ENCODE measurements around the gene S100A9.

S100A9 gene

DNA sequence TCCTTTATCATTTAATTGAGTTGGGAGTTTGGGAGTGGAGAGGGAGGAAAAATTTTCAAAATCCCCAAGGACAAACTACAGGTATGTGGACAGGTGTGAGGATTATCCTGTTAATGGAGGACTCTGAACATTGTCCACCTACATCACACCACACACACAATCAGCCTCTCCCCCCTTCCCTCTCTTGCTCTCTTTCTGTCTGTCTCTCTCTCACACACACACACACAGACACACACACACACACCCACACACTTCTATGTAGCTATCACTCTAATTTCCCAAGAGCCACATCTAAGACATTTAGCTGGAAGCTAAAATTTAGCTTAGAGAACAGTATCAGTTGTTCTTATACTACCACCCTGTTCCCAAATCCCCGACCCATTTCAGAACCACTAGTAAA lies 31.7 kb downstream of the S100A9 start:
- DNase-seq (ENCODE audit: low read depth in 1 of 2, low spot score in 1 of 2), result no peak

GRCh38 chr1:153389973-153390879 lies 32.6 kb downstream of the S100A9 start:
- no peak for DNase-seq (ENCODE audit: low read depth in 1 of 2, low spot score in 1 of 2)

GRCh38 chr1:153390938-153391710 lies 33.5 kb downstream of the S100A9 start, which contains the start of gene S100A8:
Gene S100A8 (minus strand): TSS chr1:153391073. CDS start chr1:153390535, 538 bp downstream.
- DNase-seq (ENCODE audit: low read depth in 1 of 2, low spot score in 1 of 2), result no peak

- DNase-seq (ENCODE audit: low read depth in 1 of 2, low spot score in 1 of 2), result no peak
Measured at GRCh38 chr1:153392258-153392657, 34.6 kb downstream of the S100A9 start.

DNA sequence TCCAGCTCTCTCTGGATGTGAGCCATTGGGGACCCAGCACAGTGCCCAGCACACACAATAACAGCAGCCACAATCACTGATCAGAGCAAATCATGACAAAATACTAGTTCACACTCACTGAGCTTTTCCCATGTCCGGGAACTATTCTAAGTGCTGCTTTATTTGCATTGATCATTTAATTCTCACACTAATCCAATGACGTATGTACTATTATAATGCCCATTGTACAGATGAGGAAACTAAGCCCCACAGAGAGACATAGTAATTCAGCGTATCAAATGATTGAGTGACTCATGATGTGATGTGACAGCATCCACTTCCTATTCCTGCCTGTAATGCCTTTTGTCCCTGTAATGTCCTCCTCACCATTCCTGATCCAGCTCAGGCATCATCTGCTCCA lies 35.2 kb downstream of the S100A9 start:
- no peak for DNase-seq (ENCODE audit: low read depth in 1 of 2, low spot score in 1 of 2)

- no peak for DNase-seq (ENCODE audit: low read depth in 1 of 2, low spot score in 1 of 2)
Measured at GRCh38 chr1:153393926-153394325, 36.3 kb downstream of the S100A9 start.

DNA sequence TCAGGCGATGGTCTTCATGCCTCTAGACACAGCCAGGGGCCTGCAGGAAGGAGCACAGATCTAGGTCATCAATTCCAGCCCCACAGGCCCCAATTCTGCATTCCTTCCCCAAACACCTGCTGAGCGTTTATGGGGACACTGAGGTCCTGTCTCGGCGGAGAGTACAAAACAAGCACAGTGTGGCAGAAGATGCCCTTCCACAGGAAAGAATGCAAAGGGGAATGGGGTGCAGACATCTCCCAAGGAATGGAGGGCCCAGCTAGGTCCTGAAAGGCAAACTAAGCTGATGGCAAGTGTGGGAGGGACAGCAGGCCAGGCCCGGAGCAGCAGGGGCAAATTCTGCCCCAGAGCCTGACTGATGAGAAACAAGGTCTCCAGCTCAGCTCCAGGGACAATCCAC lies 36.7 kb downstream of the S100A9 start:
- DNase-seq (ENCODE audit: low read depth in 1 of 2, low spot score in 1 of 2), result no peak

DNA sequence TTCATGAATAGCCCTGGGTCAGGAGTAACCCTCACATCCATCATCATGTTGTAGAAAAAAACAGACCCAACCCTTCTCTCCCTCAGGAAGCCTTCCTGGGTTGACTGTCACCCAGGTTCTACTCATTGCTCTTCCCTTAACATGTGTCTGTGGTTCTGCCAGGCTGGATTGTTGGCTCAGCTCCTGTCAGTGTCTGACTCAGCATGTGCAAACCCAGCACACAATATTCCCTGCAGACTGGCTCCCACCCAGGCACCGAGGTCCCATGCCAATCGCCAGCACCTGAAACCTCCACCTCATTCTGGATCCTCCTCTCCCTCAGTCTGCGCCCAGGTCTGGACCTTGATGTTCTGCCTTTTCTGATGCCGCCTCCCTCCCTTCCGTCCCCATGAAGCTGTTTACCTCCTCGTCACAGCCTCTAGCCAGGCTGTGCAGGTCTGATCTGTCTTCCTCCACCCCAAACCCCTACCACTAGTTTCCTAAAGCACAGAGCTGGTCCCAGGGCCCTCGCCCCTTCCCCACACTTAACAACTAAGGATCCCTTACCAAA lies 37.6 kb downstream of the S100A9 start:
- DNase-seq (ENCODE audit: low read depth in 1 of 2, low spot score in 1 of 2), result no peak

- no peak for DNase-seq (ENCODE audit: low read depth in 1 of 2, low spot score in 1 of 2)
Measured at GRCh38 chr1:153395776-153396175, 38.1 kb downstream of the S100A9 start.

GRCh38 chr1:153396461-153396860 lies 38.8 kb downstream of the S100A9 start:
- no peak for DNase-seq (ENCODE audit: low read depth in 1 of 2, low spot score in 1 of 2)

DNA sequence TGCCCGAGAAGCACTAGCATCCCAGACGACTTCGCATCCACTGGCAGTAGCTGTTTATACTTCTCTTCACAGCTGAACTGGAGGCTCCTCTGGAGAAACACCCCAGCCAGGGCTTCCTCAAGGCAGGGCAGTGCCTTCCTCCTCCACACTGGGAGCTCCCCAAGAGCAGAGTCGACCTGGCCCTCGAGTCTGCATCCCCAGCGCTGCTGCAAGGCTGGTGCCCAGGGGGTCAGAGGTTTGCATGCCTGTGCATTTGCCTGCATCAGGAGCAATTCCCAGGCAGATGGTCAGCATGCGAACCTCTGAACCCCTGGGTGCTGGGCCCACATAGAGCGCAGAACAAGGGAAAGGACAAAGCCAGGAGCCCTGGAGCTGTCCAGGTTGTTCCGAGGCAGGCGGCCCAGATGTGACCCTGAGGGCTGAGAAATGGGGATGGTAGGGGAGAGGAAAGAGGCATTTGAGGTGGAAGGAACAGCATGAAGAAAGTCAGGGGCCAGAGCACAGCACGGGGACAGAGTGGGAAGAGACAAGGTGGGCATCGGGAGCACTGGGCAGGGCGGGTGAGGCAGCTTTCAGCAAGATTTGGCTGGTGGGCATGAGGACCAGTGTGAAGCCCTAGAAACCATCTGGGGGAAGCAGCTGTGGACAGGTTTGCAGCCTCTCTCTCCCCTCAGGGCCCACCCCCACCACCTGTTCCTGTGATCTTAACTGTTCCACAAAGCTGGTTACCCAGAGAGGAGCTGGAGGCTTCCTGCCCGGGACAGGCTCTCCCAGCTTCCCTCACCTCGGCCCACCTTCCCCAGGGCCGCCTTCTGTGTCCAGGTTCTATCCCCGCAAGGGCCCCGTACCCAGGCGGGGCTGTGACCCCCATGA lies 39.6 kb downstream of the S100A9 start:
- DNase-seq (ENCODE audit: low read depth in 1 of 2, low spot score in 1 of 2), result no peak

DNA sequence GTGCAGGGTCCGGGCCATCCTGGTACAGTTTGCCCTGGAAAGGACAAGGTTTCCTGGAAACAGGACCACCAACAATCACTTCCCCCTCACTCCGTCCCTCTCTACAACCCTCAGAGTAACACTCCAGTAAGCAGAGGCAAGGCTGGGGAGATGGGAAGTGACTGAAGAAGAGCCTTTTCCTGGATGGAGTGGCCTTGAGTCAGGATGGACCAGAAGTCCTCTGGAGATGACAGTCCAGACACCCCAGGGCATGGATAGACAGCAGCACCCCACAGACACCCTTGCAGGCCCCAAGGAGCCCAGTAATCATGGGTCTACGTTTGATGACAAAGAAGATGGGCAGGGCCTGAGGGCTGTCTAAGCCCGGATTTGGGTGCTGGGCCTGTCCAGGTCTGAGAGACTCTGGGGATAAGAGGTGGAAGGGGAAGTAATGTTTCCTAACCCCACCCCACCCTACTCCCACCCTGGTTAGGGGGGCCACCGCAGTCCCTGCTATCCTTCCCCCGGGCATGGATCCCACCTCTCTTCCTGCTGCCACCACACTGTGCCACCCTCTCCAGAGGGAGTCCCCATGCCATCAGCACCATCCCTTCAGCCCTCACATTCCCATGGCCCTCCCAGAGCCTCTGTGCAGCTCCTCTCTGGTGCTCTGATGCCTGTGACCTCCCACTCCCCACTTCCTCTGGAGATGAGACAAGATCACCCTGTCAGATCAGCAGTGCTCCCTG lies 40.4 kb downstream of the S100A9 start:
- DNase-seq (ENCODE audit: low read depth in 1 of 2, low spot score in 1 of 2), result no peak

DNA sequence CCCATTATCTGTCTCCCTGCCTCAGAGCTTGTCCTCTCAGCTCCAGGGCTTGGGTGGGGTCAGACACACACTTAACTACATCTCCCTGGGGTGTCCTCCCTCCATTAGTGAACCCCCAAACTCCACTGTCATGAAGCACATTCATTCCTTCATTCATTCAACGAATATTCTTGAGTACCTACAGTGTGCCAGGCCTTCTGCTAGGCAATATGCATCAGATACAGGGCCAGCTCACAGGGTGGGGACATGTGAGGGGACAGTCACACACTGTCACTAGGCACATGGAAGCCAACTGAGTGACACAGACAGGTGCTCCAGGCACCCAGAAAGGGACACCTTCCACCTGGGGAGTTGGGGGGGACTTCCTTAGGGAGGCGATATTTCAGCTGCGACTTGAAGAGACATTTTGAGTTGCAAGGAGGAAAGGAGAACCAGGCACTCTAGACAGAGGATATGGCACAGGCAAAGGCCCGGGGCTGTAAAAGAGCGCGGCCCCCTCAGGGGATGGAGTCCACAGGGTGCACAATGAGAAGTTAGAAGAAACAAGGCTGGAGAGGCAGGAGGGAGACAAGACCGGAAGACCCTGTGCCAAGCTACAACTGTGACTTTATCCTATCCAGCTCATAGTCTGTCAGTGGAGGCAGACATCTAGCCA lies 41.9 kb downstream of the S100A9 start:
- DNase-seq (ENCODE audit: low read depth in 1 of 2, low spot score in 1 of 2), result no peak

DNA sequence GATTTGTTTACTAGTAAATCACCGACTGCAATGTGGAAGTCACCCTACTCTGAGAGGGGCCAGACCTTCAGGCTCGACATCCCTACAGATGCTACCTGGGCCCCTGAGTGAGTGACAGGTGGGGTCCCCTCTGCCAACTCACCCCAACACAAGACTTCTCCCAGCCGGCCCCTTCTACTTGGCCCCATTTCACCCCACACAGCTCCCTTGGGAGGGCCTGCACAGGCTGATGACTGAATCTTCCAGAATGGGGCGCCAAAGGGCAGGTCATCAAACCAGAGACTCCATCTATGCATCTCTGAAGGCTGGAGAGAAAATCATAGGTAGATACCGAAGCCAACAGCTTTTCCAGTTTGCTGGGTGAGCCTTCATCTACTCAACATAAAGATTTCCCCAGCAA lies 42.6 kb downstream of the S100A9 start:
- no peak for DNase-seq (ENCODE audit: low read depth in 1 of 2, low spot score in 1 of 2)

DNA sequence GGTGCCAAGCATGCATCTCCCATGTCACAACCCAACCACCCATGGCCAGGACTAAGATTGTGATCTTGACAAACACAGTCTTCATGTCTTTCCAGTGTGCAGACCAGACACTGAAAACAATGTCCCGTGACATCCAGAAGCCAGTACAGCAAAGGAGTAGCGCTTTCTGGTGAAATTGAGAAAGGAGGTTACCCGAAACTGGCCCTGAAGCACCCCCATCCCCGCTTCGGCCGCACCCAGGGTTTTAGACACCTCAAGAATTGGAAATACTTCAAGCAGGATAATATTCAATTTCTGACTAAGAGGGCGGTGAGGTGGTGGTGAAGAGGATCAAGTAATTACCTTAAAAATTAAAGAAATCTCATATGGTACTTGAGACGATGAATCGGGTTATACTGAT lies 43.8 kb downstream of the S100A9 start:
- no peak for DNase-seq (ENCODE audit: low read depth in 1 of 2, low spot score in 1 of 2)

GRCh38 chr1:153402226-153402625 lies 44.6 kb downstream of the S100A9 start:
- DNase-seq (ENCODE audit: low read depth in 1 of 2, low spot score in 1 of 2), result no peak

- no peak for DNase-seq (ENCODE audit: low read depth in 1 of 2, low spot score in 1 of 2)
Measured at GRCh38 chr1:153403421-153404085, 45.9 kb downstream of the S100A9 start.

DNA sequence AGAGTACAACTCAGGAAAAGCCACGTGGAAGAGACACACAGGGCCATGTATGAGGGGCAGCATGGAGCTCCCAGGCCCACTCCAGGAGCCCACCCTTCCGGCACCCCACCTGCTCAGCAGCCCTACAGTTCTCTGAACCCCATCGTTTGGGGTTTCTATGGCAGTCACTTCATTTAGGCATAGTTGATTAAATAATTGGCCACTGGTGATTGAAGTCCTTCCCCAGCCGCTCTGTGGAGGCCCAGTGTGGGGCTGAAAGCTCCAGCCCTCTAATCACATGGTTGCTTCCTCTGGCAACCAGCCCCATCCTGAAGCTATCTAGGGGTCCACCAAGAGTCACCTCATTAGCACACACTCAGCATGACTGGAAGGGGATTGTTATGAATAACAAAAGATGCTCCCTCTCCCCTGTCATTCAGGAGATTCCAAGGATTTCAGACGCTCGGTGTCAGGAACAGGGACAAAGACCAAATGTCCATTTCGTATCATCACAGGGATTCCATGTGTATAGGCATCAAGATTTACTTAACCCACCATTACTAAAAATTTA lies 46.5 kb downstream of the S100A9 start:
- DNase-seq (ENCODE audit: low read depth in 1 of 2, low spot score in 1 of 2), result no peak

DNA sequence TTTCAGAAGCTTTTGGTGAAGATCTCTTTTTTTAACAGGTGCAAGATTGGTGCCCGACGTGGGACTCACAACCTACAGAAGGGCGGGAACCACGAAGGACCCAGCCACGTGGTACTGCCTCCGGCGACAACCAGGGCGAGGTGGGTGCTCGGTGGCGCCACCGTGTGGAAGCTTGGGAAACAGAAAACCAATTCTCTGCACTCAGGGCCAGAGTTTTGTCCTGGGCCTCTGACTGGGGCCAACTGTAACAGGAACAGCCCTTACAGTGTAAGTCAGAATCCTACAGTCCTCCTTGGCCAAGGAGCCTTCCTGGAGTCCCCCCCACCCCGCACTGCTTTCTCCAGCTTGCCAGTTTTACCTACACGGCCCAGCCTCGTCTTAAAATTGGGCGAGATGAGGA lies 47.1 kb downstream of the S100A9 start:
- peak; percentile 18 to 50 for DNase-seq (ENCODE audit: low read depth in 1 of 2, low spot score in 1 of 2)

Data from stimulated activated CD4-positive, alpha-beta T cell treated with anti-CD3 and anti-CD28 coated beads, Interleukin-15, amount 100 ng/mL, for 1 hour (primary cell).